IMR-90 (cell line): ENCODE data around the gene KLHL41. TPM values are rescaled to one million over a fixed set of nuclear protein-coding genes. Genes with fewer than 3 reads are reported as not detected.

ENCODE experiments used
- ATAC-seq: fragments of 200-7000 bp; cut with Tn5 transposase; 2 replicates; pipeline ENCODE4 v1.9.1; 2020; ENCODE audit warnings: low read depth, mild to moderate bottlenecking, moderate library complexity
- BruUV-seq: library from RNA; stranded (reverse); fragments of 400-500 nt; replicated peaks from 2 replicates; lab custom pipeline; 2021; lab: Mats Ljungman, UMichigan
- CTCF ChIA-PET: fragments of 300-600 bp; formaldehyde crosslinking; extraction: SDS; loops from one replicate; lab custom pipeline; 2021; ENCODE audit warnings: antibody characterized with exemption; lab: Yijun Ruan, JAX
- POLR2A ChIA-PET: fragments of 300-600 bp; sonication (Branson Sonifier 250); formaldehyde crosslinking; loops from one replicate; lab custom pipeline; 2022; ENCODE audit warnings: antibody characterized with exemption; ENCODE audit not compliant: unreplicated experiment; lab: Charles Lee
- DNase-seq: peaks from one replicate; pipeline ENCODE4 v3.0.0; 2013
- H2AFZ ChIP-seq: replicated peaks from 2 replicates; pipeline ENCODE3; 2013; ENCODE audit warnings: low read length, mild to moderate bottlenecking; ENCODE audit not compliant: poor library complexity
- H2AK5ac ChIP-seq: 2 replicates; pipeline ENCODE4 v1.6.1; 2013; ENCODE audit warnings: low read depth, low read length, inconsistent platforms
- H2AK9ac ChIP-seq: replicated peaks from 2 replicates; pipeline ENCODE3; 2013; ENCODE audit warnings: mild to moderate bottlenecking, low read depth, low read length, moderate library complexity; ENCODE audit not compliant: poor library complexity
- H2BK120ac ChIP-seq: 2 replicates; pipeline ENCODE4 v1.6.1; 2013; ENCODE audit warnings: low read depth, low read length, inconsistent platforms
- H2BK15ac ChIP-seq: 3 replicates; pipeline ENCODE4 v1.6.1; 2013; ENCODE audit warnings: low read depth, low read length, inconsistent platforms
- H2BK20ac ChIP-seq: 2 replicates; pipeline ENCODE4 v1.6.1; 2013; ENCODE audit warnings: low read depth, mild to moderate bottlenecking, inconsistent platforms, low read length, moderate library complexity
- H2BK5ac ChIP-seq: 2 replicates; pipeline ENCODE4 v1.6.1; 2013; ENCODE audit warnings: mild to moderate bottlenecking, low read depth, low read length, inconsistent platforms; ENCODE audit not compliant: poor library complexity, severe bottlenecking
- H3K14ac ChIP-seq: replicated peaks from 2 replicates; pipeline ENCODE4 v1.6.1; 2013; ENCODE audit warnings: low read depth, low read length, inconsistent platforms
- H3K18ac ChIP-seq: 2 replicates; pipeline ENCODE4 v1.6.1; 2013; ENCODE audit warnings: low read depth, low read length, control low read depth
- H3K23ac ChIP-seq: 2 replicates; pipeline ENCODE4 v1.6.1; 2013; ENCODE audit warnings: low read depth, low read length, inconsistent platforms
- H3K27ac ChIP-seq: 2 replicates; pipeline ENCODE4 v1.5.1; 2013; ENCODE audit warnings: mild to moderate bottlenecking, control low read depth, low read length; ENCODE audit not compliant: insufficient read depth
- H3K27me3 ChIP-seq: 2 replicates; pipeline ENCODE4 v1.6.1; 2013; ENCODE audit warnings: low read length; ENCODE audit not compliant: control insufficient read depth, insufficient read depth
- H3K36me3 ChIP-seq: 2 replicates; pipeline ENCODE4 v1.6.1; 2013; ENCODE audit warnings: low read length, mixed read lengths; ENCODE audit not compliant: control insufficient read depth, insufficient read depth
- H3K4ac ChIP-seq: 2 replicates; pipeline ENCODE4 v1.6.1; 2013; ENCODE audit warnings: low read depth, low read length, inconsistent platforms
- H3K4me1 ChIP-seq: 2 replicates; pipeline ENCODE4 v1.6.1; 2013; ENCODE audit warnings: low read length, mixed read lengths; ENCODE audit not compliant: control insufficient read depth, insufficient read depth
- H3K4me2 ChIP-seq: 2 replicates; pipeline ENCODE4 v1.6.1; 2013; ENCODE audit warnings: low read depth, mild to moderate bottlenecking, control low read depth, low read length, moderate library complexity
- H3K4me3 ChIP-seq: 2 replicates; pipeline ENCODE4 v1.5.1; 2013; ENCODE audit warnings: low read depth, mild to moderate bottlenecking, control low read depth, low read length, moderate library complexity; ENCODE audit not compliant: insufficient read depth
- H3K56ac ChIP-seq: 2 replicates; pipeline ENCODE4 v1.6.1; 2013; ENCODE audit warnings: low read length, inconsistent platforms; ENCODE audit not compliant: insufficient read depth; ENCODE audit errors: extremely low read depth
- H3K79me1 ChIP-seq, 2 experiments: 2 replicates each; pipeline ENCODE4 v1.6.1; 2013; ENCODE audit warnings: low read length in 2 of 2, inconsistent platforms in 1 of 2, low read depth in 1 of 2
- H3K9ac ChIP-seq: 2 replicates; pipeline ENCODE4 v1.6.1; 2013; ENCODE audit warnings: low read depth, low read length, control low read depth
- H3K9me1 ChIP-seq: 2 replicates; pipeline ENCODE4 v1.6.1; 2013; ENCODE audit warnings: low read length, inconsistent platforms; ENCODE audit not compliant: insufficient read depth
- H3K9me3 ChIP-seq: 2 replicates; pipeline ENCODE4 v1.6.1; 2013; ENCODE audit warnings: low read length; ENCODE audit not compliant: control insufficient read depth, insufficient read depth
- H4K20me1 ChIP-seq: 2 replicates; pipeline ENCODE4 v1.6.1; 2013; ENCODE audit warnings: low read length, inconsistent platforms; ENCODE audit not compliant: insufficient read depth
- H4K5ac ChIP-seq: 2 replicates; pipeline ENCODE4 v1.6.1; 2013; ENCODE audit warnings: mild to moderate bottlenecking, low read depth, low read length, control low read depth
- H4K8ac ChIP-seq, 2 experiments: 2 replicates each; pipeline ENCODE4 v1.6.1; 2013; ENCODE audit warnings: low read depth in 2 of 2, low read length in 2 of 2, control low read depth in 1 of 2, inconsistent platforms in 1 of 2
- H4K91ac ChIP-seq: 2 replicates; pipeline ENCODE4 v1.6.1; 2013; ENCODE audit warnings: low read depth, low read length, inconsistent platforms; ENCODE audit not compliant: insufficient read depth
- BHLHE40 ChIP-seq: fragments of 150-350 bp; IDR thresholded peaks from 2 replicates; pipeline ENCODE4 v1.6.1; 2016; ENCODE audit warnings: mild to moderate bottlenecking, low read depth, low read length
- CHD1 ChIP-seq: IDR thresholded peaks from 2 replicates; pipeline ENCODE4 v1.6.1; 2012; ENCODE audit warnings: low read depth, low read length, improper control_type of control experiment
- CTCF ChIP-seq: conservative IDR thresholded peaks from 2 replicates; pipeline ENCODE4 v1.5.1; 2012; ENCODE audit warnings: mild to moderate bottlenecking, low read depth, low read length, improper control_type of control experiment
- ELK1 ChIP-seq: fragments of 150-350 bp; IDR thresholded peaks from 2 replicates; pipeline ENCODE4 v1.6.1; 2016; ENCODE audit warnings: low read depth, mild to moderate bottlenecking, low read length, moderate library complexity, borderline replicate concordance
- FOS ChIP-seq: fragments of 150-350 bp; IDR thresholded peaks from 2 replicates; pipeline ENCODE4 v1.6.1; 2016; ENCODE audit warnings: low read depth, low read length
- MAZ ChIP-seq: IDR thresholded peaks from 2 replicates; pipeline ENCODE4 v1.6.1; 2012; ENCODE audit warnings: low read depth, mild to moderate bottlenecking, low read length, improper control_type of control experiment, moderate library complexity, borderline replicate concordance
- MXI1 ChIP-seq: IDR thresholded peaks from 2 replicates; pipeline ENCODE4 v1.6.1; 2012; ENCODE audit warnings: low read depth, mild to moderate bottlenecking, low read length, moderate library complexity, borderline replicate concordance
- NFE2L2 ChIP-seq: fragments of 150-350 bp; IDR thresholded peaks from 2 replicates; pipeline ENCODE4 v1.6.1; 2016; ENCODE audit warnings: low read depth, mild to moderate bottlenecking, low read length
- POLR2A ChIP-seq: IDR thresholded peaks from 2 replicates; pipeline ENCODE4 v1.6.1; 2012; ENCODE audit warnings: mild to moderate bottlenecking, low read depth, low read length
- RCOR1 ChIP-seq: IDR thresholded peaks from 2 replicates; pipeline ENCODE4 v1.6.1; 2012; ENCODE audit warnings: mild to moderate bottlenecking, low read length, improper control_type of control experiment; ENCODE audit not compliant: insufficient replicate concordance
- RFX5 ChIP-seq: IDR thresholded peaks from 2 replicates; pipeline ENCODE4 v1.8.0; 2012; ENCODE audit warnings: low read depth, mild to moderate bottlenecking, low read length, moderate library complexity
- SMC3 ChIP-seq: fragments of 150-350 bp; IDR thresholded peaks from 2 replicates; pipeline ENCODE4 v1.6.1; 2016; ENCODE audit warnings: low read depth, mild to moderate bottlenecking, antibody characterized with exemption, low read length, moderate library complexity
- USF2 ChIP-seq: fragments of 150-350 bp; IDR thresholded peaks from 2 replicates; pipeline ENCODE4 v1.6.1; 2017; ENCODE audit warnings: mild to moderate bottlenecking, antibody characterized with exemption, low read length, low read depth
- WGBS, 2 experiments: methylation state at CpG; one replicate each; pipeline versions ENCODE4 v1.1.5 to v1.1.7; 2013; ENCODE audit warnings: missing lambda C conversion rate in 2 of 2; ENCODE audit not compliant: insufficient read length in 1 of 2; ENCODE audit errors: extremely low coverage in 2 of 2; 5-methylcytosine and 5-hydroxymethylcytosine counted together
- dilution Hi-C: fragments of 300-500 bp; cut with HindIII; formaldehyde crosslinking; loops from one replicate; pipeline ENCODE4 v1.14.3; 2018; ENCODE audit warnings: low sequenced_read_pairs; ENCODE audit not compliant: unreplicated experiment
- in situ Hi-C: fragments of 300-500 bp; cut with MboI; formaldehyde crosslinking; loops from 3 replicates; pipeline ENCODE4 v1.14.3; 2019; ENCODE audit warnings: low sequenced_read_pairs, inconsistent platforms, mixed read lengths
- intact Hi-C: fragments of 100-400 bp; cut with micrococcal nuclease; formaldehyde crosslinking; loops from 2 replicates; pipeline ENCODE4 v1.10.0; 2022
- polyA plus RNA-seq, 3 experiments: library from polyadenylated mRNA; depleted of rRNA; stranded (reverse); fragments of >200 nt; gene quantifications; 2 replicates each; pipeline ENCODE4 v1.2.3, GENCODE V29; 2012; ENCODE audit warnings: low replicate concordance in 1 of 3
- total RNA-seq: library from RNA; depleted of rRNA; stranded (reverse); fragments of >200 nt; gene quantifications from 2 replicates; pipeline ENCODE4 v1.2.3, GENCODE V29; 2012

The KLHL41 gene
- total and polyA plus RNA-seq, 2 of the 4 experiments (the other 2 are of a cell fraction), result 0.10 to 0.18 TPM

- no peak overlapping the region for H2AK9ac ChIP-seq
- ChIA-PET POLR2A (no interaction called here), CTCF (no interaction called here)
- no CpG with 5 or more reads among the region's 2 CpGs for WGBS, 2 experiments
- H3K27ac ChIP-seq, result no peak overlapping the region
- H3K4me2 ChIP-seq, result no peak overlapping the region
- dilution Hi-C loops (no loop called here), in situ Hi-C loops (no loop called here), intact Hi-C loops (no loop called here)
- ATAC-seq, result no peak
- no peak overlapping the region for H3K56ac ChIP-seq
- H3K36me3 ChIP-seq, result 0 out of 2 replicates have a peak, but pooled peaks cover 2% of the 10 kb centered on the region
- no peak overlapping the region for H3K4ac ChIP-seq
- H2BK5ac ChIP-seq, result no peak overlapping the region
- no TSS peak for BruUV-seq
- no peak overlapping the region for H3K18ac ChIP-seq
- H3K9me3 ChIP-seq, result no peaks in the 10 kb centered on the region
- H2BK120ac ChIP-seq, result no peak overlapping the region
- H3K9me1 ChIP-seq, result no peaks in the 10 kb centered on the region
- H4K20me1 ChIP-seq, result no peaks in the 10 kb centered on the region
- TF ChIP-seq BHLHE40, result no peak
- no peak for TF ChIP-seq RCOR1
- TF ChIP-seq MAZ, result no peak
- TF ChIP-seq NFE2L2, result no peak
- TF ChIP-seq CTCF, result no peak
- no peak for TF ChIP-seq USF2
- no peak for TF ChIP-seq POLR2A
- TF ChIP-seq RFX5, result no peak
- no peak for TF ChIP-seq FOS
- TF ChIP-seq CHD1, result no peak
- TF ChIP-seq SMC3, result no peak
- no peak for TF ChIP-seq MXI1
- no peak for TF ChIP-seq ELK1
- no peak overlapping the region for H2BK20ac ChIP-seq
- H3K27me3 ChIP-seq, result no peaks in the 10 kb centered on the region
- H2AFZ ChIP-seq, result no peak overlapping the region
- DNase-seq, result no peak
- H3K9ac ChIP-seq, result no peak overlapping the region
- no peak overlapping the region for H4K91ac ChIP-seq
- no peak overlapping the region for H2BK15ac ChIP-seq
- no peak overlapping the region for H2AK5ac ChIP-seq
- no peak overlapping the region for H4K8ac ChIP-seq
- H3K79me1 ChIP-seq, result no peaks in the 10 kb centered on the region
- H3K14ac ChIP-seq, result no peak overlapping the region
- H4K5ac ChIP-seq, result no peak overlapping the region
- H3K4me1 ChIP-seq, result no peaks in the 10 kb centered on the region
- no peak overlapping the region for H3K4me3 ChIP-seq
- H3K23ac ChIP-seq, result no peak overlapping the region
Observed at GRCh38 chr2:169562519-169562918, 53.0 kb downstream of the KLHL41 start.
